ENCODE results near the gene LCP1.

LCP1 gene

DNA sequence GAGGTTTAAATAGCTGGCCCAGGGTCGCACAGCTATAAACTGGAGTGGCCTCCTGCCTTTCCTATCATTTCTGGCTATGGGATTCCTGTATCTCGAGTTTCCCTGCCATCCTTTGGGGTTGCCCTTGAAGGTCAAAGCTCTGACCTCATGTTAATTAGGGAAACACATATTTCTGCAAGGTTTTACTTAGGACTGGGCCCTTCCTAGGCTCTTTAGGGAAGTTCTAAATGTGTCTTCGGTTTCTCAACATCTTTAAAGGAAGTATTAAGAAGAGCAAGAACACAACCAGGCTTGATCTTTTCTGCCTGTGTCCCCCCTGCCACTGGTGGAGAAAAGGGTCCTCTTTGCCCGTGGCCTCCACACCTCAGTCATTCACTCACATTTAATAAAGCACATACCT lies 10.8 kb downstream of the LCP1 start:
- Histone ChIP-seq H3K9me3 (no peaks in the 10 kb centered on the region), H3K36me3 (no peaks in the 10 kb centered on the region), H3K4me1 (no peaks in the 10 kb centered on the region), H3K27me3 (no peaks in the 10 kb centered on the region; the same call in 1 of the 2 replicates), H3K4me3 (ENCODE audit: low read depth, low read length) (no peak overlapping the region)
- no peak for TF ChIP-seq CTCF (IDR thresholded peaks at IDR 0.05; ENCODE audit: low read depth, low read length)
- DNase-seq, result no peak

DNA sequence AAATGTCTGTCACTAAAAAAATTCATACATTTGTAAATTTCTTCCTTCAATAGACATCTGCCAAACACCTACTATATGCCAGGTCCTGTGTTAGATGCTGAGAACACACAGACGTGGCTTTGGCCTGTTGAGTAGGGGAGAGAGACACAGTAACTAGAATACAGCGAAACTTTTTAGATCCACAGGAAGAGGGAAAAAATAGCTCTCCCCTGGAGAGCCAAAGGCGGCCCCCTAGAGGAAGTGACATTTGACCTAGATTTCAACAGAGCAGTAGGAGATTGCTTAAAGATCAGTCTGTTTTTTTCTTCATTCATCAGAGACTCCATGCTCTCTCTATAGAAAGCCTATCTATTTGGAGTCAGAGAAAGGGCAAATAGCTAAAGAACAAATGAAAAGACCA lies 11.3 kb downstream of the LCP1 start:
- Histone ChIP-seq H3K4me1 (no peaks in the 10 kb centered on the region), H3K36me3 (no peaks in the 10 kb centered on the region), H3K27me3 (no peaks in the 10 kb centered on the region; the same call in 1 of the 2 replicates), H3K9me3 (no peaks in the 10 kb centered on the region), H3K4me3 (ENCODE audit: low read depth, low read length) (no peak overlapping the region)
- no peak for TF ChIP-seq CTCF (IDR thresholded peaks at IDR 0.05; ENCODE audit: low read depth, low read length)
- DNase-seq, result no peak

- Histone ChIP-seq H3K27me3 (no peaks in the 10 kb centered on the region; the same call in 1 of the 2 replicates), H3K36me3 (no peaks in the 10 kb centered on the region), H3K4me3 (ENCODE audit: low read depth, low read length) (no peak overlapping the region), H3K4me1 (no peaks in the 10 kb centered on the region), H3K9me3 (no peaks in the 10 kb centered on the region)
- DNase-seq, result no peak
- TF ChIP-seq CTCF (IDR thresholded peaks at IDR 0.05; ENCODE audit: low read depth, low read length), result no peak
Observed at GRCh38 chr13:46170268-46170667, 11.7 kb downstream of the LCP1 start.

- TF ChIP-seq CTCF (IDR thresholded peaks at IDR 0.05; ENCODE audit: low read depth, low read length), result no peak
- no peaks in the 10 kb centered on the region for H3K4me1 ChIP-seq
- no peaks in the 10 kb centered on the region for H3K36me3 ChIP-seq
- H3K9me3 ChIP-seq, result no peaks in the 10 kb centered on the region
- no peak overlapping the region for H3K4me3 ChIP-seq (ENCODE audit: low read depth, low read length)
- no peak for DNase-seq
- no peaks in the 10 kb centered on the region for H3K27me3 ChIP-seq
Observed at GRCh38 chr13:46169758-46170157, 12.2 kb downstream of the LCP1 start.

DNA sequence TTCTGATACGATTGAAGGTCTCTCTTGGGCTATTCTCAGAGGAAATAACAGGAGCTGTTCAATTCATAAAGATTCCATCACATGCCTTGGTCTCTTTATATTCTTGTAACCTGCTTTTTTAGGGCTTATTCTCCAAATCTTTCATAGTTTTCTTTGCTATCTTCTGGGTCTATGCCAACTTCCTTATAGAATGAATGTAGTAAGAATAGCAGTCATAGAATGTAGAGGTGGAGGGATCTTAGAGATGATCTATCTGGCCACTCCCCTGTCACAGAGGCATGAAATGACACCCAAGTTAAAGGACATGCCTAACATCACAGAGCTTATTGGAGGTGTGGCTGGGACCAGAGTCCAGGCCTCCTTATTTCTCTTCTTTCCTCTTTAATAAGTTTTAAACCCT lies 13.2 kb downstream of the LCP1 start:
- no peak for TF ChIP-seq CTCF (IDR thresholded peaks at IDR 0.05; ENCODE audit: low read depth, low read length)
- Histone ChIP-seq H3K36me3 (no peaks in the 10 kb centered on the region), H3K4me3 (ENCODE audit: low read depth, low read length) (no peak overlapping the region), H3K4me1 (no peaks in the 10 kb centered on the region), H3K27me3 (no peaks in the 10 kb centered on the region), H3K9me3 (no peaks in the 10 kb centered on the region)
- DNase-seq, result no peak

GRCh38 chr13:46168341-46168740 lies 13.6 kb downstream of the LCP1 start:
- no peak for TF ChIP-seq CTCF (IDR thresholded peaks at IDR 0.05; ENCODE audit: low read depth, low read length)
- Histone ChIP-seq H3K4me3 (ENCODE audit: low read depth, low read length) (no peak overlapping the region), H3K27me3 (no peaks in the 10 kb centered on the region), H3K4me1 (no peaks in the 10 kb centered on the region), H3K36me3 (no peaks in the 10 kb centered on the region), H3K9me3 (no peaks in the 10 kb centered on the region)
- DNase-seq, result no peak
